Retina (tissue), 1 donor: ENCODE data around the gene ZC3H12C.

Experiments
- DNase-seq: peaks from one replicate; pipeline ENCODE4 v3.0.0-alpha.2; 2016

ZC3H12C gene

DNA sequence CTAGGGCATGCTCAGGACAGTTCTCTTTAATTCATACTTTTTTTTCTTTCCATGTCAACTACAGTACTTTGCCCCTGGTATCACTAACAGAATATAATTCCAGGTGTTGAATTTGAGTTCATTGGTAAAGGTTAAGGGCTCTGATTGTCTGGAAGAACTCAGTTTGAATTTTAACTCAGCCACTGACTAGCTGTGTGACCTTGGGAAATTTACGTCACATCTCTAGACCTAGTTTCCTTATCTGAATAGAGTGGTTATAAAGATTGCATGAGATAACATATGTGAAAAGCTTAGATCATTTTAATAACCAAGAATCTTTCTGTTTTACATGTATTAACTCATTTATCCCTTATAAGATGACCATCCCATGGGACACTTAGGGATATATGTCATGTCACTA, 15.8 kb upstream of the ZC3H12C start:
- no peak for DNase-seq

- peak; percentile 57 for DNase-seq
These were observed 15.3 kb upstream of the ZC3H12C start for GRCh38 chr11:110077831-110078325.

- DNase-seq, result no peak
These were observed 14.2 kb upstream of the ZC3H12C start for GRCh38 chr11:110078923-110079544.

- no peak for DNase-seq
These were observed 13.5 kb upstream of the ZC3H12C start for GRCh38 chr11:110079726-110080125.

DNA sequence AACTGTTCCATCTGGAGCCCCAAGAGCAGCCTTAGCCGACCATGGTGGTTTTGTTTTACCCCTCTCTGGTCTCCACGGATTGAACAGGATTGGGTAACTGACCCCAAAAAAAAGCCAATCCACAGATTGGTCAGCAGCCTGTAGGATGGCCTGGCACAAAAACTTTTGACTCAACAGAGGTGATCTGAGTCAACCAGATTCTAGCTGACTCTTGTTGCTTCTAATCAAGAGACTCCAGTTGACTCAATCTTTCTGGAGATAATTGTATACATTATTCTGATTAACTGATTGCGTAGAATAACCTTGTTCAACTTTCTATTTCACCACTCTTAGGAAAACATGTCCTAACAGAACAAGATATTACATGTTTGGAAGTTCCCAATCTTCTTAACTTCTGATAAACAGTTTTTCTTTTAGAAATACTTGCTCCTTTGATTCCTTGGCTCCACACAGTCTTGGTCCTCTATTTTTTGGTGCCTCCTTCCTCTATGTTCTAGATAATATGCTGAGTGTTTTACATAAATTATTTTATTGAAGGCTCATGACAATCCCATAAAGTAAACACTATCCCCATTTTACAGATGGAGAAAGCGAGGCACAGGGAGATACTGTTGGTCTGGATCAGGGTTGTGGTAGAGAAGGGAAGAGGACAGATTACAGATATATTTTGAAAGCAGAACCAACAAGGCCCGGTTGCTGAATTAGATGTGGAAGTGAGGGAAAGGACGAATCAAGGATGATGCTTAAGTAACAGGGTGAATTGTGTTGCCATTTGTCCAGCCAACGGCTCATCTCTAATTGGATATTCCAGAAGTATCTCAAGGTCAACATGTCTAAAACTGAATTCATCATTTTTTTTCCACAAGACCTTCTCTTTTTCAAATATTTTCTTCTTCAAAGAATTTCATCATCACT, 11.5 kb upstream of the ZC3H12C start:
- no peak for DNase-seq

GRCh38 chr11:110082899-110083298, 10.3 kb upstream of the ZC3H12C start:
- no peak for DNase-seq

- no peak for DNase-seq
These were observed 7.8 kb upstream of the ZC3H12C start for GRCh38 chr11:110085255-110085838.

DNA sequence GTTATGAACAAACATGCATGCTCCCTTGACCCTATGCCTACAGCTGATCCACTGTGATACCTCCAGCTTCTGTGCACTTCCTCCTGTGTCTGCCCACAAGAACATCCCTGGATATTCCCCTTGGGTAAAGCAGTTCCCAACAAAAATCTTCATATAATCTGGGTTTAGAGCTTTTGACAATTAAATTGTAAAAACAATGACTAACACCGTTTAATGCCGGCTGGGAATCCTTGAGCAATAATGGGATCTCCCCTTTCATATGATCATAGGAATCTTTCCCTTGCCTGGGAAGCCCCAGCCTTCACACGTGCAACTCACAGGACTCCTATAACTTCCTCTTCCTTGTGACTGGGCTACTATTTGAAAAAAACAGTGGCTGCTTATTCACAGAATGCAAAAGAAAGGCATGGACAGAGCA, 6.3 kb upstream of the ZC3H12C start:
- DNase-seq, result no peak

DNA sequence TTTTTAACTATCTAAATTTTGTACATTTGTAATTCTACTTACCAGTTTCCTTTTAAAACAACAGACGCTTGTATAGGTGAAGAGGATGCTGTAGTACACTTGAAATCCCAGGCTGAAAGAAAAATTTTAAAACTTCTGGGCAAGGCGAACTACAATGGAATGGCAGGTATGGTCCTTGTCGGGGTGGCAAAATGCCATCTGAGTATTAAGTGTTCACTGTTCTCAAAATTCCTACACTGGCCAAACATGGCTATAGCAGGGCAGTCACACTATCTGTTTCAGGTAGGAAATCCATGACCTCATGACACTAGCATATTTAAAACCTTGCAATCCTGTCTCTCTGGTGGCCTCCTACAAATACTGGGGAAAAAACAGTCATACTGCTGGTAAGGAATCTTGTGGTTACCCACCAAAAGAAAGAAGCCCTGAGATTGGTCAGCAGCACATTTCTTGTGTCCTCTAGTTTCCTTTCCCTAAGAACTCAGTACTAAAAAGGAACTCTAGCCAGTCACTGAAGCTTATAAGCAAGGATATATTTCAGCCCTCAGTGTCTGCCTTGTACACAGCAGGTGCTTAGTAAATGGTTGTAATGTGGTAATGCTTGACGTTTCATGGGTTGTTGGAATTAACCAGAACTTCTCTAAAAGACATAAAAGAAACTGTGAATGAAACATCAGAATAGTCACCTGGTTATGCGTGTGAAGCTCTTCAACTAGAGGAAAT, 5.2 kb upstream of the ZC3H12C start:
- DNase-seq, result no peak

GRCh38 chr11:110088535-110089344, 4.5 kb upstream of the ZC3H12C start:
- DNase-seq, result no peak

GRCh38 chr11:110089617-110090282, 3.4 kb upstream of the ZC3H12C start:
- no peak for DNase-seq

DNA sequence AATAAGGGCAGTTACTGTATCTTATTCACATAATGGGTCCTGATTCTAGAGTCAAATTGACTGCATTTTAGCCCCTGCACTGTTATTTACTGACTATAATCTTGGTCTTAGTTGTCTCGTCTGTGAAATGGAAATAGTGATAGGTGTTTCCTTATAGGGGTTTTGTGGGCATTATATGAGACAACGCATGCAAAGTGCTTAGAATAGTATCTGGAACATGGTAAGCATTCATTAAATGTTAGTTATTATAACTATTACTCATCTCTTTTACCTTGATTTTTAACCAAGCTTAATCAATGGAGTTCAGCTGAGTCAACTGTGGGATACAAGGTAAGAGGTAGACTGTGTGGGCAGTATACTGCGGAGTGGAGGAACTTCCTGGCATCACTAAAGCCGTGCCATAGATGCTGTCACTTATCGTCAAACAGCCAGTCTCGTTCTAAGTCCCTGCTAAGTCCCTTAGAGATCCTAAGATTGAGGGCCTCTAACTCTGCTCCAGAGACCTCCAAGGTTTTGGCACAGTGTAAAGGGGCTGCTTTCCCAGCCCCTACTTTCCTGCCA, 2.6 kb upstream of the ZC3H12C start:
- no peak for DNase-seq

DNA sequence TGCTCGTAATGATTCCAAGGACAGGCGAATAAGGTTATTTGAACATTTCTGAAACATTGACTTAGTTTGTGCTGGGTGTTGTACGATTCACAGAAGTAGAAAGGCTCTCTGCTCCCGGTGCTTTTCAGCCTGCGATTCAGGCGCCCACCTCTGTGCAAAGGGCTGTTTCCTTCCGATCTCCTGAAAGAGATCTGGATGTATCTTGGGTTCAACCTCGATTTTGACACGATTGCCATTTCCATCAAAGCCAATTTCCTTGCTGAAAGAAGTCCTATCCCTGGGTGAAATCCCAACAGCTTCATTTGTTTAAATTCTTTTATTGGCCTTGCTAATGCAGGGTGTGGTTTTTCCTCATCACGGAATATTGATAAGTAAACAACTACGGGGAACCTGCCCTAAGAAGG, 1.1 kb upstream of the ZC3H12C start:
- no peak for DNase-seq

DNA sequence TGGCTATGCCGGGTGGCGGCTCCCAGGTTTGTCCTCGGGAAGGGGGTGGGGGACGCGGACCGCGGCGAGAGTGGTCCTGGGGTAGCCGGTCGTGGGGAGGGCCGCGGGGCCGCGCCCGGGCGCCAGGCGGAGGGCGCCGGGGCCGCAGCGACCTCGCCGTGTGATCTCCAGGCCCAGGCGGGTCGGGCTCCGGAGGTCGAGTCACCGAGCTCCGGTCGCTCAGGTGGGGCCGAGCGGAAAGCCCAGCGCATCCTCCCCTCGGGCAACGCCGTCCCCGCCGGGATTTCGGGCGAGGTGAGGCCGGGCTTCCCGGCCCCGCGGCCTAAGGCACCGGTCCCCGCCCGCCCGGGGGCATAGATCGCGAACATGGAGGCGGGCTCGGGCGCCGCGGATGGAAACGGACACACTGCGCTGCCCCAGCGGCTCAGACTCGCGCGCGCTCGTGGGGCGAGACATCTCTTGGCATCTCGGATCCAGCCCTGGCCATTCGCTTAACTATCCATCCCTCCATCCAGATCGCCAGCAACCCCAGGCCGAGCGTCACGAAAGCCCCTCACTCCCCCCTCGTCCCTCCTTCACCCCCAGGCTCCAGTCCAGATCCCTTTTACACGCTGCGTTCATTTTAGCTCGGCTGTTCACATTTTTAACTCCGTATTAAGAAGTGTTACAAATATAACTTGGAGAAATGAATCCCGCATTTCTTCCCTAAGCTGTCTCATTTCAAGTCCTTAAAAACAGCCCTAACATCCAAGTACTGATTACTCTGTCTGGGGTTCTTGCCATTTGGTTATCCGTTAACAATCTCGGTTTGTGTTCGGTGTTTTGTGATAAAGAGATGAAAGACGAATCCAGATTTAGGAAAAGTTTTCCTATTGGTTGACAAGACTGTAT, 460 bp downstream of the ZC3H12C start:
- DNase-seq, result peak; percentile 91

- no peak for DNase-seq
These were observed 1.4 kb downstream of the ZC3H12C start for GRCh38 chr11:110094298-110095285.

GRCh38 chr11:110095554-110095953, 2.4 kb downstream of the ZC3H12C start:
- DNase-seq, result no peak

DNA sequence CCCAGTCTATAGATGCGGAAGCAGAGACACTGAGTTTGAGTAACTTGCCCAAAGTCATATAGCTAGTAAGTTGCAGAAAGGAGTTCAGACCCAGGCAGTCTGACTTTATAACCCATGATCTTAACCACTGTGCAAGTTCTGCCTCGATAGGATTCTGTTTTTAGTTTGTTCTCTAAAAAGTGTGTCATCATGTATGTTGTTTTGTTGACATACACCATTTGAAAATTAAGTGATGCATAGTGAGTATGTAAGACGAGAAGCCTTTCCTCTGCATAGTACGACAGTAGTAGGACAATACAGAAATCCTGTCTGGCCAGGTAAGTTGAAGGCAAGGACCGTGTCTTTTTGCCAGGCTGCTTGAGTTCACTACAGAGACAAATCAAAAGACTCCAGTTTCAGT, 3.3 kb downstream of the ZC3H12C start:
- no peak for DNase-seq

DNA sequence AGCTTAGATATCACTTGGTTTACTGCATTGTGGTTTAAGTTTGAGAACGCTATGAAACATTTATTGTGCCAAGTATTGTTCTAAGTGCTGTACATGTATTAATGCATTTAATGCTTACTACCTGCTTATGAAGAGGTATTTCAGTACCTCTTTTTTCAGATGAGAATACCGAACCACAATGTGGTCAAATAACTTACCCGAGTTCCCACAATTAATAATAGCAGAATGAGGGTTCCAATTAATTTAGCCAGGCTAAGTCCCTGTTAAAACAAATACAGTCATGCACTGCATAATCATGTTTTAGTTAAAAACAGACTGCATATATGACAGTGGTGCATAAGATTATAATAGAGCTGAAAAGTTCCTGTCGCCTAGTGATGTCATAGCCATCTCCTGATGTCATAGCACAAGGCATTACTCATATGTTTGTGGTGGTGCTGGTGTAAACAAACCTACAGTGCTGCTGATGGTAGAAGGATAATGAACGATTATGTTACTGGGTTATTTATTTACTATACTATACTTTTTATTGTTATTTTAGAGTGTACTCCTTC, 4.3 kb downstream of the ZC3H12C start:
- DNase-seq, result no peak

DNA sequence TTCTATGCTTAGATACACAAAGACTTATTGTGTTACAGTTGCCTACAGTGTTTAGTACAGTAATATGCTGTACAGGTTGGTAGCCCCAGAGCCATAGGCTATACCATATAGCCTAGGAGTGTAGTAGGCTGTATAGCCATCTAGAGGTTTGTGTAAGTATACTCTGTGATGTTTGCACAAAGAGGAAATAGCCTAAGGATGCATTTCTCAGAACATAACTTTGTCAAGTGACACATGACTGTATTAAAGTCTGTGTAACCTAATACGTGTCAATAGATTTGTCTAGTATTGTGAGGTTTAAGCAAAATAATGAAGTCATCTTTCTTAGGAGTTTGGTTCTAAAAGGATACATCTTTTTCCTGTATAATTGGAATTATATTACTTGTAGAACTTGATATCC, 5.5 kb downstream of the ZC3H12C start:
- no peak for DNase-seq
